ENCODE data around the gene MYBPHL. TPM values are rescaled to one million over a fixed set of nuclear protein-coding genes. Genes with fewer than 3 reads are reported as not detected.

The MYBPHL gene
- total RNA-seq, 1 donor from 2014 or later, result not detected

DNA sequence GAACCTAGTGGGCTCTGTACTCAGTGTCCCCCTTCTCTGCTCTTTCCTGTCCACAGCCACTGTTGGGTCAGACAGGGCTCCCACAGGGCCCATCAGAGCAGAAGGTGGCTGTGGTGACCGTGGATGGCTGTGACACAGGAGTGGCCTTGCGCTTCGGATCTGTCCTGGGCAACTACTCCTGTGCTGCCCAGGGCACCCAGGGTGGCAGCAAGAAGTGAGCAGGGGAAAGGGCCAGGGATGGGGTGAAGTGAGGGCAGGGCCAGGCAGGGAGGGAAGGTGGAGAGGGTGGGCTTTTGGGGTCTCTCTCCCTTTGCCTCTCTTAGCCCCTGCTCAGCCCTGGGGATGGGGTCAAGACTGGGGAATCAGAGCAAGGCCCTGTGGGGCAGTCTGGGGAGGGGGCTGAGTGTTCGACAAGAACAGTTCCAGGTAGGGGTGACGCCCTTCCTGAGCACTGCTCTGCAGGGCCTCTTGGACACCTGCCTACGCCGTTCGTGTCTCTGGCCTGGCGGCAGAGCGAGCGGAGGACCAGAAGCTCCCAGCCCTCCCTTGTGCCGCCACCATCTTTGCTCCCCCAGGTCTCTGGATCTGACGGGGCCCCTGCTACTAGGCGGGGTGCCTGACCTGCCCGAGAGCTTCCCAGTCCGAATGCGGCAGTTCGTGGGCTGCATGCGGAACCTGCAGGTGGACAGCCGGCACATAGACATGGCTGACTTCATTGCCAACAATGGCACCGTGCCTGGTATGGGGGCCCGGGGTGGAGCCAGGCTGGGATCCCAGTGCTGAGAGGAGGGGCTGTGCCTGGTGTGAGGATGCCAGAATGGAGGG lies 44.4 kb downstream of the MYBPHL start:
- no peak overlapping the region for H3K27ac Mint-ChIP-seq
- no peaks in the 10 kb centered on the region for H3K36me3 Mint-ChIP-seq (ENCODE audit: low read depth)
- CTCF ChIA-PET, result interaction anchor here (1.8 kb wide), 1 partner anchor 9 kb away, joined by 4 read pairs; no protein-coding TSS in a partner anchor
- TF ChIP-seq CTCF (IDR thresholded peaks at IDR 0.05), result no peak
- DNase-seq (no peak), ATAC-seq (ENCODE audit: low read depth) (no peak)
- H3K27me3 Mint-ChIP-seq, result peaks cover 2% of the 10 kb centered on the region
- H3K4me3 Mint-ChIP-seq, result no peak overlapping the region
- POLR2A ChIA-PET, result no interaction called here
- intact Hi-C loops (cut with micrococcal nuclease), result loop anchor here (1.0 kb wide), 4 partner anchors 21 to 270 kb away; partner anchors contain the start of gene PSRC1
- H3K9me3 Mint-ChIP-seq, result no peaks in the 10 kb centered on the region
- H3K4me1 Mint-ChIP-seq, result peaks cover 4% of the 10 kb centered on the region

DNA sequence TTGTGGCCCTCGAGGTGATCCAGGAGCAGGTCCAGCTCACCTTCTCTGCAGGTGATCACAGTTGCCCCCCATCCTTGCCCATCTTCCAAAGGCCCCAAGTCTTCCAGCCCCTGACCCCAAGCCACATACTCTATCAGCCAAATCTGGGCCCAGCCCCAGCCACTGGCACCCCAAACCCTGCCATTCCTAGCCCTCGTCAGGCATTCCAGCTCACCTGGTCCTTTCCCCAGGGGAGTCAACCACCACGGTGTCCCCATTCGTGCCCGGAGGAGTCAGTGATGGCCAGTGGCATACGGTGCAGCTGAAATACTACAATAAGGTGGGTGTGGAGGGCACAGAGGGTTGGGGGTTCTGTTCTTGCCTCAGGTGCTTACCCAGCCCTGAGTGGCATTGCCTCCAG lies 45.2 kb downstream of the MYBPHL start:
- POLR2A ChIA-PET, result no interaction called here
- intact Hi-C loops (cut with micrococcal nuclease), result no loop called here

GRCh38 chr1:109261006-109261405 lies 45.8 kb downstream of the MYBPHL start:
- Mint-ChIP-seq H3K4me1 (peaks cover 4% of the 10 kb centered on the region), H3K27ac (no peak overlapping the region), H3K4me3 (no peak overlapping the region), H3K27me3 (peaks cover 2% of the 10 kb centered on the region), H3K36me3 (ENCODE audit: low read depth) (no peaks in the 10 kb centered on the region), H3K9me3 (no peaks in the 10 kb centered on the region)
- ChIA-PET POLR2A (no interaction called here), CTCF (interaction anchor here (0.8 kb wide), 1 partner anchor 13 kb away, joined by 3 read pairs; no protein-coding TSS in a partner anchor)
- ATAC-seq (ENCODE audit: low read depth) (no peak), DNase-seq (no peak)
- intact Hi-C loops (cut with micrococcal nuclease), result no loop called here
- no peak for TF ChIP-seq CTCF (IDR thresholded peaks at IDR 0.05)

More for the DNA sequence above, 45.2 kb downstream of the MYBPHL start:
- Mint-ChIP-seq H3K36me3 (ENCODE audit: low read depth) (no peaks in the 10 kb centered on the region), H3K27me3 (peaks cover 2% of the 10 kb centered on the region), H3K9me3 (no peaks in the 10 kb centered on the region), H3K4me3 (no peak overlapping the region), H3K27ac (no peak overlapping the region), H3K4me1 (peaks cover 4% of the 10 kb centered on the region)
- CTCF ChIA-PET, result no interaction called here
- no peak for TF ChIP-seq CTCF (IDR thresholded peaks at IDR 0.05)
- no peak for ATAC-seq (ENCODE audit: low read depth)
- no peak for DNase-seq

DNA sequence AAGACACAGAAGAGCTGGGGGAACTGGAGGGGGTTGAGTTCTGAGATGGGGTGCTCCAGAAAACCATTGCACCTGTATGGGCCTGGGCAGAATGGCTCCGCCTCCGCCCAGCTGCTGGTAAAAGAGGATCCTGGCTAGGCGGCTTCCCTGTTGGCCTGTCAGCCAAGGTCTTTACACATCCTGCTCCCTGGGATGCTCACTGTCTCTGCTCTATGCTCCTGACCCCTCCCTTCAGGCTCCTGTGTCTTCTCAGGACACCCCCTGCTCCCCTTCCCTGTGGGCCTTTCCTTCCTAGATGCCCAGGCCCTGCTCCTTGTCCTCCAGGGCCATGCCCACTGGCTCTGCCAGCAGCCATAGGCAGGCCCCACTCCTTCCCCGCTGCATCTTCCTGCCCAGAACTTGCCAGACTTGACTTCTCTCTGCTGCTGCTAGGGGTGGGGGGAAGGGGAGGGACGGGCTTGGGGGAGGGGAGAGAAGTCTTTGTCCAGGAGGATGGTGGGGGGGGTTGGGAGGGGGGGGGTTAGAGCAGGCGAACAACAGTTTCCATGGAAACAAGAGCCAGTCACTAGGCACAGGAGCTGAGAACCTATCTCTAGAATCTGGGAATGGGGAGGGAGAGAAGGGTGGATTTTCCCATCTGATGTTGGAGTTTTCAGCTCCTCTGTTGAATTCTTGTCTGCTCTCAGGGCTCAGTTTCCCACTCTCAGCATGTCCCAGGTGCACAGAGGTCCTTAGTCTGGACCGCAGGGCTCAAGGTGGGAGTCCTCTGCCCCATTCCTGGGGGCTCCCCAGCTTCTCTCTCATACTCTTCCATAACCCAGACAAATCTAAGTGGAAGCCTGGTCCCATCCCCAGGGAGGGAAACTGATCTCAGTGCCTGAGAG lies 46.9 kb downstream of the MYBPHL start:
- CTCF ChIA-PET, result interaction anchor here (0.8 kb wide), 1 partner anchor 14 kb away, joined by 3 read pairs; no protein-coding TSS in a partner anchor
- peaks cover 2% of the 10 kb centered on the region for H3K27me3 Mint-ChIP-seq
- H3K27ac Mint-ChIP-seq, result no peak overlapping the region

More for the DNA sequence above, 46.9 kb downstream of the MYBPHL start:
- POLR2A ChIA-PET, result interaction anchor here (0.7 kb wide), 1 partner anchor 143 kb away, joined by 3 read pairs; no protein-coding TSS in a partner anchor
- no peak overlapping the region for H3K4me3 Mint-ChIP-seq
- H3K9me3 Mint-ChIP-seq, result no peaks in the 10 kb centered on the region
- DNase-seq (no peak), ATAC-seq (ENCODE audit: low read depth) (no peak)
- H3K36me3 Mint-ChIP-seq (ENCODE audit: low read depth), result no peaks in the 10 kb centered on the region
- intact Hi-C loops (cut with micrococcal nuclease), result no loop called here
- H3K4me1 Mint-ChIP-seq, result peaks cover 4% of the 10 kb centered on the region
- no peak for TF ChIP-seq CTCF (IDR thresholded peaks at IDR 0.05)

All from activated B cell treated with CpG ODN at 0.5 μM for 24 hours (primary cell).